NCI-H510A (cell line): ENCODE results near the gene SCAF4.
"Not testable (repeated sequence)": the region's sequence is repeated elsewhere in the genome, so short reads cannot be mapped to it uniquely, and the experiment has no call there.

Experiments
- DNase-seq: peaks from one replicate; lab custom pipeline; 2025; lab: John Stamatoyannopoulos, UW

Gene SCAF4

GRCh38 chr21:31731857-31732596 is at the start of gene SCAF4:
Gene SCAF4 (minus strand): TSS chr21:31732118. CDS start chr21:31731692, 426 bp downstream.
- peak; percentile 79 for DNase-seq

GRCh38 chr21:31780944-31781343 is 49.0 kb upstream of the SCAF4 start:
- DNase-seq = peak; percentile 80

- DNase-seq = no peak
Observed at GRCh38 chr21:31778546-31778945, 46.6 kb upstream of the SCAF4 start.

- no peak for DNase-seq
Observed at GRCh38 chr21:31777857-31778256, 45.9 kb upstream of the SCAF4 start.

GRCh38 chr21:31774031-31774430 is 42.1 kb upstream of the SCAF4 start:
- no peak for DNase-seq

GRCh38 chr21:31772674-31773555 is 41.0 kb upstream of the SCAF4 start:
- DNase-seq = no peak

- no peak for DNase-seq
Observed at GRCh38 chr21:31771685-31772084, 39.8 kb upstream of the SCAF4 start.

GRCh38 chr21:31768710-31769109 is 36.8 kb upstream of the SCAF4 start:
- DNase-seq = no peak

- DNase-seq = no peak
Observed at GRCh38 chr21:31766899-31767298, 35.0 kb upstream of the SCAF4 start.

- DNase-seq = not testable (repeated sequence)
Observed at GRCh38 chr21:31765850-31766249, 33.9 kb upstream of the SCAF4 start.

- DNase-seq = no peak
Observed at GRCh38 chr21:31760931-31761330, 29.0 kb upstream of the SCAF4 start.

- no peak for DNase-seq
Observed at GRCh38 chr21:31756787-31757186, 24.9 kb upstream of the SCAF4 start.

- no peak for DNase-seq
Observed at GRCh38 chr21:31755027-31755426, 23.1 kb upstream of the SCAF4 start.

- no peak for DNase-seq
Observed at GRCh38 chr21:31754708-31754960, 22.7 kb upstream of the SCAF4 start.

- DNase-seq = no peak
Observed at GRCh38 chr21:31753949-31754707, 22.2 kb upstream of the SCAF4 start.

GRCh38 chr21:31752967-31753366 is 21.0 kb upstream of the SCAF4 start:
- no peak for DNase-seq

GRCh38 chr21:31752352-31752751 is 20.4 kb upstream of the SCAF4 start:
- no peak for DNase-seq

- DNase-seq = no peak
Observed at GRCh38 chr21:31750843-31751242, 18.9 kb upstream of the SCAF4 start.

GRCh38 chr21:31744182-31744800 is 12.4 kb upstream of the SCAF4 start:
- no peak for DNase-seq

- DNase-seq = no peak
Observed at GRCh38 chr21:31743712-31744111, 11.8 kb upstream of the SCAF4 start.

- DNase-seq = no peak
Observed at GRCh38 chr21:31741116-31741515, 9.2 kb upstream of the SCAF4 start.
